HepG2 (cell line): ENCODE measurements around the gene STRN4. TPM values are rescaled to one million over a fixed set of nuclear protein-coding genes. Genes with fewer than 3 reads are reported as not detected.

Source experiments
- ESRRA ChIP-seq: sonication (generic); formaldehyde crosslinking; IDR thresholded peaks from 2 replicates; pipeline ENCODE4 v1.5.1; 2020; ENCODE audit warnings: mild to moderate bottlenecking, low read depth, missing genetic modification reagents
- HNF4G ChIP-seq, 2 experiments: sonication (generic) in 1 of 2; formaldehyde crosslinking in 1 of 2; IDR thresholded peaks; 2 replicates each; pipeline versions ENCODE4 v1.4.0 to v1.6.1; 2011 to 2020; ENCODE audit warnings: borderline replicate concordance in 2 of 2, low read depth in 2 of 2, mild to moderate bottlenecking in 2 of 2, low read length in 1 of 2, missing genetic modification reagents in 1 of 2, moderate library complexity in 1 of 2
- KDM5B ChIP-seq: sonication (generic); formaldehyde crosslinking; IDR thresholded peaks from 2 replicates; pipeline ENCODE4 v1.4.0; 2020; ENCODE audit warnings: missing genetic modification reagents, mild to moderate bottlenecking, borderline replicate concordance
- NR1H2 ChIP-seq: sonication (generic); formaldehyde crosslinking; IDR thresholded peaks from 2 replicates; pipeline ENCODE4 v1.8.1; 2022; ENCODE audit warnings: low read depth, missing genetic modification reagents, borderline replicate concordance
- PITX1 ChIP-seq: sonication (generic); formaldehyde crosslinking; IDR thresholded peaks from 2 replicates; pipeline ENCODE4 v1.5.1; 2020; ENCODE audit warnings: mild to moderate bottlenecking, missing genetic modification reagents
- STAG1 ChIP-seq: sonication (generic); formaldehyde crosslinking; IDR thresholded peaks from 2 replicates; pipeline ENCODE4 v1.4.0; 2020; ENCODE audit warnings: missing genetic modification reagents
- TBX3 ChIP-seq: fragments of 450-650 bp; IDR thresholded peaks from 2 replicates; pipeline ENCODE4 v1.6.1; 2017; ENCODE audit warnings: antibody characterized with exemption, mild to moderate bottlenecking, inconsistent platforms, borderline replicate concordance
- TMF1 ChIP-seq: sonication (generic); formaldehyde crosslinking; IDR thresholded peaks from 2 replicates; pipeline ENCODE4 v1.8.1; 2022; ENCODE audit warnings: low read depth, missing genetic modification reagents
- ZFP62 ChIP-seq: sonication (generic); formaldehyde crosslinking; IDR thresholded peaks from 2 replicates; pipeline ENCODE4 v1.4.0; 2020; ENCODE audit warnings: missing genetic modification reagents
- ZFY ChIP-seq: sonication (generic); formaldehyde crosslinking; IDR thresholded peaks from 2 replicates; pipeline ENCODE4 v1.4.0; 2020; ENCODE audit warnings: missing genetic modification reagents
- ZFYVE20 ChIP-seq: sonication (generic); formaldehyde crosslinking; IDR thresholded peaks from 2 replicates; pipeline ENCODE4 v1.8.0; 2023; ENCODE audit warnings: low read depth, mild to moderate bottlenecking, moderate library complexity, missing genetic modification reagents, borderline replicate concordance
- ZNF737 ChIP-seq: sonication (generic); formaldehyde crosslinking; IDR thresholded peaks from 2 replicates; pipeline ENCODE4 v1.5.0; 2020; ENCODE audit warnings: missing genetic modification reagents, mild to moderate bottlenecking, borderline replicate concordance
- ZNF747 ChIP-seq: sonication (generic); formaldehyde crosslinking; IDR thresholded peaks from 2 replicates; pipeline ENCODE4 v1.8.1; 2023; ENCODE audit warnings: missing genetic modification reagents, mild to moderate bottlenecking, borderline replicate concordance
- ZNF761 ChIP-seq: sonication (generic); formaldehyde crosslinking; conservative IDR thresholded peaks from 2 replicates; pipeline ENCODE4 v1.4.0; 2020; ENCODE audit warnings: mild to moderate bottlenecking, missing genetic modification reagents
- polyA plus RNA-seq, 8 experiments: library from polyadenylated mRNA; depleted of rRNA in 3 of 8; stranded (reverse) in 7 of 8; unstranded in 1 of 8; fragments of >200 nt; fragmentation: Illumina TruSeq in 4 of 8; extraction: Trizol in 4 of 8; gene quantifications; 2 replicates each; pipeline versions ENCODE4 v1.2.1 to v1.2.3, GENCODE V29; 2011 to 2016; ENCODE audit warnings: low read depth in 4 of 8, missing spikeins in 1 of 8, mixed read lengths in 1 of 8; ENCODE audit not compliant: insufficient read depth in 1 of 8
- total RNA-seq, 5 experiments: library from RNA; depleted of rRNA; stranded (reverse); fragments of >200 nt; fragmentation: Illumina TruSeq; extraction: Trizol; gene quantifications; 2 replicates each; pipeline ENCODE4 v1.2.3, GENCODE V29; 2016; ENCODE audit warnings: low read depth in 1 of 5
- TF ChIP-seq, protein P1 (sequence below): sonication (generic); formaldehyde crosslinking; IDR thresholded peaks from 2 replicates; pipeline ENCODE4 v1.8.1; 2023; ENCODE audit warnings: mild to moderate bottlenecking, inconsistent platforms, moderate library complexity, missing genetic modification reagents, borderline replicate concordance
- TF ChIP-seq, protein P2 (sequence below): sonication (generic); formaldehyde crosslinking; IDR thresholded peaks from 2 replicates; pipeline ENCODE4 v1.5.1; 2020; ENCODE audit warnings: mild to moderate bottlenecking, missing genetic modification reagents, moderate library complexity
- TF ChIP-seq, protein P3 (sequence below): IDR thresholded peaks from 2 replicates; pipeline ENCODE4 v1.6.1; 2018; ENCODE audit warnings: missing genetic modification reagents, mild to moderate bottlenecking, missing compliant biosample characterization
- TF ChIP-seq, protein P4 (sequence below): sonication (generic); formaldehyde crosslinking; IDR thresholded peaks from 2 replicates; pipeline ENCODE4 v1.8.0; 2022; ENCODE audit warnings: low read depth, missing genetic modification reagents
- TF ChIP-seq, protein P5 (sequence below): sonication (generic); formaldehyde crosslinking; IDR thresholded peaks from 2 replicates; pipeline ENCODE4 v1.5.0; 2020; ENCODE audit warnings: mild to moderate bottlenecking, missing genetic modification reagents

Gene STRN4
- total and polyA plus RNA-seq, 2 of the 13 experiments (the other 11 are each of a cell fraction or from before 2014, with no cell fraction given) = 43.1 to 57.3 TPM

DNA sequence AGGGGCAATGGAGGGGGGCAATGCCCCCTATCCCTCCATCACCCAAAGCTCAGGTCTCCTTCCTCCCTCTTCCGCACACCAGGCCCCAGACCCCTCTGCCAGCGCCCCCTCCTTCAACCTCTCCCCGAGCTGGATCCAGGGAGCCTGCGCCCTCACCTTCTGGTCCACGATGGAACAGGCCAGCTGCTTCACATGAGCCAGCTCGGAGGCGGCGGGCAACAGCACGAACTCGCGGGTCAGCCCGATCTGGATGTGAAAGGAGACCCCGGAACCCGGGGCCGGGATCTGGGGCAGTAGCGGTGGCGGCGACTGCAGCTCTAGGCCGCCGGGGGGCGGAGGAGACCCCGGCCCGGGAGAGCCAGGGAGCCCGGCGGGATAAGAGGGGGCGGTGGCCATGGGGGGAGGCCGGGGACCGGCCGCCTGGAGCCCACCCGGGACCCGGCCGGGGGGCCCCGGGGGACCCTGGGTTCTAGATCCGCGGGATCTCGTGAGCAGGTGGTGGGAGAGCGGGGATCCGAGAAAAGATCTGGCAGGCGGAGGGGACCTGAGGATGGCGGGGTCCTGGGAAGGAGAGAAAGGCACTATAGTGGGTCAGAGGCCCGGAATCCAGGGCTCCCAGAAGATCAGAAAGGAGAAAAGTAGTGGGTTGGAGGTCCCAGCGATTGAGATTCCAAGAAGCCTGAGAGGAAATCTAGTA is 30.1 kb downstream of the STRN4 start (continued):
- TF ChIP-seq, protein P1, sequence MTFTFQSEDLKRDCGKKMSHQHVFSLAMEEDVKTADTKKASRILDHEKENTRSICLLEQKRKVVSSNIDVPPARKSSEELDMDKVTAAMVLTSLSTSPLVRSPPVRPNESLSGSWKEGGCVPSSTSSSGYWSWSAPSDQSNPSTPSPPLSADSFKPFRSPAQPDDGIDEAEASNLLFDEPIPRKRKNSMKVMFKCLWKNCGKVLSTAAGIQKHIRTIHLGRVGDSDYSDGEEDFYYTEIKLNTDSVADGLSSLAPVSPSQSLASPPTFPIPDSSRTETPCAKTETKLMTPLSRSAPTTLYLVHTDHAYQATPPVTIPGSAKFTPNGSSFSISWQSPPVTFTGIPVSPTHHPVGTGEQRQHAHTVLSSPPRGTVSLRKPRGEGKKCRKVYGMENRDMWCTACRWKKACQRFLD (CRISPR knock-in tag) = no peak
- TF ChIP-seq ESRRA (CRISPR knock-in tag) (no peak), TBX3 (no peak), ZNF761 (CRISPR knock-in tag) (no peak), ZNF747 (CRISPR knock-in tag) (no peak), NR1H2 (no peak), KDM5B (no peak), ZFP62 (no peak), ZFY (peak; percentile 47), TMF1 (CRISPR knock-in tag) (no peak), ZFYVE20 (no peak), STAG1 (CRISPR knock-in tag) (no peak), HNF4G (IDR thresholded peaks at IDR 0.05; ENCODE audit: borderline replicate concordance, low read depth, low read length) (no peak), HNF4G (CRISPR knock-in tag; IDR thresholded peaks at IDR 0.05; ENCODE audit: borderline replicate concordance, low read depth) (no peak), PITX1 (no peak), ZNF737 (no peak)
- TF ChIP-seq, protein P2, sequence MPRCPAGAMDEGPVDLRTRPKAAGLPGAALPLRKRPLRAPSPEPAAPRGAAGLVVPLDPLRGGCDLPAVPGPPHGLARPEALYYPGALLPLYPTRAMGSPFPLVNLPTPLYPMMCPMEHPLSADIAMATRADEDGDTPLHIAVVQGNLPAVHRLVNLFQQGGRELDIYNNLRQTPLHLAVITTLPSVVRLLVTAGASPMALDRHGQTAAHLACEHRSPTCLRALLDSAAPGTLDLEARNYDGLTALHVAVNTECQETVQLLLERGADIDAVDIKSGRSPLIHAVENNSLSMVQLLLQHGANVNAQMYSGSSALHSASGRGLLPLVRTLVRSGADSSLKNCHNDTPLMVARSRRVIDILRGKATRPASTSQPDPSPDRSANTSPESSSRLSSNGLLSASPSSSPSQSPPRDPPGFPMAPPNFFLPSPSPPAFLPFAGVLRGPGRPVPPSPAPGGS (CRISPR knock-in tag) = 0 out of 2 replicates have a peak, but pooled peaks have one; percentile 14
- TF ChIP-seq, protein P3, sequence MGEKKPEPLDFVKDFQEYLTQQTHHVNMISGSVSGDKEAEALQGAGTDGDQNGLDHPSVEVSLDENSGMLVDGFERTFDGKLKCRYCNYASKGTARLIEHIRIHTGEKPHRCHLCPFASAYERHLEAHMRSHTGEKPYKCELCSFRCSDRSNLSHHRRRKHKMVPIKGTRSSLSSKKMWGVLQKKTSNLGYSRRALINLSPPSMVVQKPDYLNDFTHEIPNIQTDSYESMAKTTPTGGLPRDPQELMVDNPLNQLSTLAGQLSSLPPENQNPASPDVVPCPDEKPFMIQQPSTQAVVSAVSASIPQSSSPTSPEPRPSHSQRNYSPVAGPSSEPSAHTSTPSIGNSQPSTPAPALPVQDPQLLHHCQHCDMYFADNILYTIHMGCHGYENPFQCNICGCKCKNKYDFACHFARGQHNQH = no peak
- TF ChIP-seq, protein P4, sequence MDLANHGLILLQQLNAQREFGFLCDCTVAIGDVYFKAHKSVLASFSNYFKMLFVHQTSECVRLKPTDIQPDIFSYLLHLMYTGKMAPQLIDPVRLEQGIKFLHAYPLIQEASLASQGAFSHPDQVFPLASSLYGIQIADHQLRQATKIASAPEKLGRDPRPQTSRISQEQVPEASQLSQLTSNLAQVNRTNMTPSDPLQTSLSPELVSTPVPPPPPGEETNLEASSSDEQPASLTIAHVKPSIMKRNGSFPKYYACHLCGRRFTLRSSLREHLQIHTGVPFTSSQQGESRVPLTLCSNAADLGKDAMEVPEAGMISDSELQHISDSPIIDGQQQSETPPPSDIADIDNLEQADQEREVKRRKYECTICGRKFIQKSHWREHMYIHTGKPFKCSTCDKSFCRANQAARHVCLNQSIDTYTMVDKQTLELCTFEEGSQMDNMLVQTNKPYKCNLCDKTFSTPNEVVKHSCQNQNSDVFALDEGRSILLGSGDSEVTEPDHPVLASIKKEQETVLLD = no peak
- TF ChIP-seq, protein P5, sequence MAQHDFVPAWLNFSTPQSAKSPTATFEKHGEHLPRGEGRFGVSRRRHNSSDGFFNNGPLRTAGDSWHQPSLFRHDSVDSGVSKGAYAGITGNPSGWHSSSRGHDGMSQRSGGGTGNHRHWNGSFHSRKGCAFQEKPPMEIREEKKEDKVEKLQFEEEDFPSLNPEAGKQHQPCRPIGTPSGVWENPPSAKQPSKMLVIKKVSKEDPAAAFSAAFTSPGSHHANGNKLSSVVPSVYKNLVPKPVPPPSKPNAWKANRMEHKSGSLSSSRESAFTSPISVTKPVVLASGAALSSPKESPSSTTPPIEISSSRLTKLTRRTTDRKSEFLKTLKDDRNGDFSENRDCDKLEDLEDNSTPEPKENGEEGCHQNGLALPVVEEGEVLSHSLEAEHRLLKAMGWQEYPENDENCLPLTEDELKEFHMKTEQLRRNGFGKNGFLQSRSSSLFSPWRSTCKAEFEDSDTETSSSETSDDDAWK (CRISPR knock-in tag) = no peak
